Smooth muscle cell (in vitro differentiated cells): ENCODE measurements around the gene ZBTB20. TPM values are rescaled to one million over a fixed set of nuclear protein-coding genes. Genes with fewer than 3 reads are reported as not detected.

Source experiments
- DNase-seq: peaks from one replicate; lab custom pipeline; 2025; ENCODE audit not compliant: unreplicated experiment; lab: John Stamatoyannopoulos, UW
- H2AFZ ChIP-seq: fragments of 200-600 bp; sonication (generic); 2 replicates; pipeline ENCODE4 v1.6.0; 2016; ENCODE audit warnings: antibody characterized with exemption, low read depth, mild to moderate bottlenecking
- H3F3A ChIP-seq: fragments of 200-600 bp; sonication (generic); 2 replicates; pipeline ENCODE4 v1.6.0; 2017; ENCODE audit warnings: antibody characterized with exemption, low read depth
- H3K27ac ChIP-seq: fragments of 200-600 bp; sonication (generic); 2 replicates; pipeline ENCODE4 v1.5.1; 2016; ENCODE audit warnings: low read depth, mild to moderate bottlenecking
- H3K27me3 ChIP-seq: fragments of 200-600 bp; sonication (generic); 2 replicates; pipeline ENCODE4 v1.6.1; 2016; ENCODE audit warnings: low read depth, mild to moderate bottlenecking
- H3K36me3 ChIP-seq: fragments of 200-600 bp; sonication (generic); 2 replicates; pipeline ENCODE4 v1.5.1; 2016; ENCODE audit warnings: low read depth
- H3K4me1 ChIP-seq: fragments of 200-600 bp; sonication (generic); 2 replicates; pipeline ENCODE4 v1.5.1; 2016; ENCODE audit warnings: low read depth
- H3K4me2 ChIP-seq: fragments of 200-600 bp; sonication (generic); 2 replicates; pipeline ENCODE4 v1.6.0; 2016; ENCODE audit warnings: mild to moderate bottlenecking
- H3K4me3 ChIP-seq: fragments of 200-600 bp; sonication (generic); 2 replicates; pipeline ENCODE4 v1.5.1; 2016; ENCODE audit warnings: mild to moderate bottlenecking
- H3K79me2 ChIP-seq: fragments of 200-600 bp; sonication (generic); 2 replicates; pipeline ENCODE4 v1.6.0; 2016; ENCODE audit warnings: low read depth, mild to moderate bottlenecking
- H3K9ac ChIP-seq: fragments of 200-600 bp; sonication (generic); 2 replicates; pipeline ENCODE4 v1.6.0; 2016; ENCODE audit warnings: low read depth
- H3K9me3 ChIP-seq: fragments of 200-600 bp; sonication (generic); replicated peaks from 2 replicates; pipeline ENCODE4 v1.5.1; 2016; ENCODE audit warnings: low read depth
- H4K20me1 ChIP-seq: fragments of 200-600 bp; sonication (generic); 2 replicates; pipeline ENCODE4 v1.6.0; 2016; ENCODE audit warnings: low read depth
- CTCF ChIP-seq: fragments of 200-600 bp; sonication (generic); IDR thresholded peaks from 2 replicates; pipeline ENCODE4 v1.5.1; 2017; ENCODE audit warnings: borderline replicate concordance, mild to moderate bottlenecking, antibody characterized with exemption; ENCODE audit not compliant: insufficient read depth, poor library complexity, severe bottlenecking
- WGBS: methylation state at CpG from one replicate; pipeline ENCODE4 v1.1.7; 2016; ENCODE audit warnings: low lambda C conversion rate; 5-methylcytosine and 5-hydroxymethylcytosine counted together
- polyA plus RNA-seq: library from polyadenylated mRNA; unstranded; fragments of >200 nt; fragmentation: Nextera tagmentation; extraction: Ambion mirVana; gene quantifications from 2 replicates; pipeline ENCODE4 v1.2.1, GENCODE V29; 2016
- total RNA-seq: library from RNA; depleted of rRNA; stranded (reverse); fragments of >200 nt; gene quantifications from 2 replicates; pipeline ENCODE4 v1.2.3, GENCODE V29; 2014

The ZBTB20 gene
- total and polyA plus RNA-seq, 2 experiments from 2014 or later, result 4.9 to 6.8 TPM

DNA sequence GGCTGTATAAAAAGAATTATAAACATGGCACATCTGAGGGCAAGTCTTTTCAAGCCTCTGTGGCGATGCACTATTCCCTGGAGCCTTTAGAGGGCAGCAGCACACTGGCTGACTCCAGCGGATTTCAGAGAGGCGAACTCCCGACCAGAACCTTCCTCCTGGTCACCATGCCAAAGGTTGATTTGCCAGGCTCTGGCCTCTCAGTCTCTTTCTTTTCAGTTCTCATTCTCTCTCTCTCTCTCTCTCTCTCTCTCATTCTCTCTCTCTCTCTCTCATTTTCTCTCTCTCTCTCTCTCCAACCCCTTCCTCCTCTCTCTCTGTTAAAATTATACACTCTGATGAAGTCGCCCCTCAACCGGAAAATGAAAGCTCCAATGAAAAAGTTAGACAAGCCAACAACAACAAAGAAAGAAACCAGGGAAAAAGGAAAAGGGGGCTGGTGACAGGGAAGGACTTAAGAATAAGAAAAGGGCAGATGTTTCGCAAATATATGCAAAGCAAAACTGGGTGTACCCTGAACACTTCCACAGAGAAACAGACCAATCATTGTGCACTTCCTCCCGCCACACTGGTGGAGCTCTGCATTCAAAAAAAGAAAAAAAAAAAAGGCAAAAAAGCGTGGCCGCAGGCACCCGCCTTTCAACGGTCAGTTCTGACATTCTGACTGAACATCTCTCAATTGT lies 763.1 kb downstream of the ZBTB20 start:
- peak overlapping the region; percentile 64 for H3K4me2 ChIP-seq
- no peak overlapping the region for H3K9ac ChIP-seq
- H3K4me1 ChIP-seq, result peaks cover 11% of the 10 kb centered on the region
- H3K4me3 ChIP-seq, result no peak overlapping the region
- no peaks in the 10 kb centered on the region for H3K79me2 ChIP-seq
- peak; percentile 86 for TF ChIP-seq CTCF
- peak overlapping the region; percentile 5 for H3K27ac ChIP-seq
- H3K36me3 ChIP-seq, result no peaks in the 10 kb centered on the region
- H2AFZ ChIP-seq, result peak overlapping the region; percentile 84
- no peaks in the 10 kb centered on the region for H3K27me3 ChIP-seq
- 60% methylated on average over 12 of the region's 12 CpGs for WGBS
- no peaks in the 10 kb centered on the region for H4K20me1 ChIP-seq
- no peaks in the 10 kb centered on the region for H3K9me3 ChIP-seq
- peak; percentile 8 for DNase-seq
- H3F3A ChIP-seq, result peaks cover 8% of the 10 kb centered on the region

GRCh38 chr3:114380233-114380651 lies 766.8 kb downstream of the ZBTB20 start:
- Histone ChIP-seq H3K79me2 (no peaks in the 10 kb centered on the region), H3F3A (peaks cover 8% of the 10 kb centered on the region), H3K27me3 (no peaks in the 10 kb centered on the region), H3K9ac (no peak overlapping the region), H3K4me2 (peak overlapping the region; percentile 47), H2AFZ (peak overlapping the region; percentile 52), H3K27ac (peak overlapping the region; percentile 70), H4K20me1 (no peaks in the 10 kb centered on the region), H3K9me3 (no peaks in the 10 kb centered on the region), H3K36me3 (no peaks in the 10 kb centered on the region), H3K4me3 (no peak overlapping the region), H3K4me1 (peaks cover 11% of the 10 kb centered on the region)
- WGBS, result 14% methylated on average over 4 of the region's 4 CpGs
- no peak for TF ChIP-seq CTCF
- peak; percentile 4 for DNase-seq

DNA sequence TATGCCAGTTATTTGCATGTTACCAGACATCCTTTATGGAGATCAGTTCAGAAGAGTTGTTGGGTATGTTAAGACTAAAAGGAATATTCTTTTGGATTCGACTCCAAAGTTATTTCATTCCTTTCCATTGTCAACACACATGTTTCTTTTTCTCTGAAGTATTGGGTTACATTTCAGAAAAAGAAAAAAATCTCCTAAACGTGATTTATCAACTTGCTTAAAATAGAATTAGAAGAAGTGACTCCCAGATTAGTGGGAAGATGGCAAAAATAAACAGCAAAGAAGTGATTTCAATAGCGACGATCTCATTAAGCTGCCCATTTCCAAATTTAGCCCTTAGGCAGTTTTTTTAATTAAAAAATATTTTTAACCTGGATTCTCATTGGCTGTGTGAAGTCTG lies 767.8 kb downstream of the ZBTB20 start:
- H3K4me1 ChIP-seq, result peaks cover 11% of the 10 kb centered on the region
- no peak overlapping the region for H3K9ac ChIP-seq
- H3K9me3 ChIP-seq, result no peaks in the 10 kb centered on the region
- H3K79me2 ChIP-seq, result no peaks in the 10 kb centered on the region
- H4K20me1 ChIP-seq, result no peaks in the 10 kb centered on the region
- DNase-seq, result no peak
- no peaks in the 10 kb centered on the region for H3K36me3 ChIP-seq
- no peak for TF ChIP-seq CTCF
- H3K27me3 ChIP-seq, result no peaks in the 10 kb centered on the region
- H3K4me2 ChIP-seq, result no peak overlapping the region
- peaks cover 8% of the 10 kb centered on the region for H3F3A ChIP-seq
- H3K27ac ChIP-seq, result peak overlapping the region; percentile 70
- H2AFZ ChIP-seq, result no peak overlapping the region
- H3K4me3 ChIP-seq, result no peak overlapping the region
- WGBS, result 59% methylated on average over 4 of the region's 4 CpGs

- DNase-seq, result no peak
- H3K9me3 ChIP-seq, result no peaks in the 10 kb centered on the region
- no peaks in the 10 kb centered on the region for H3K27me3 ChIP-seq
- 96% methylated on average over 5 of the region's 5 CpGs for WGBS
- peaks cover 11% of the 10 kb centered on the region for H3K4me1 ChIP-seq
- H3F3A ChIP-seq, result peaks cover 8% of the 10 kb centered on the region
- H3K9ac ChIP-seq, result no peak overlapping the region
- no peak overlapping the region for H2AFZ ChIP-seq
- H3K4me3 ChIP-seq, result no peak overlapping the region
- H3K36me3 ChIP-seq, result no peaks in the 10 kb centered on the region
- no peaks in the 10 kb centered on the region for H4K20me1 ChIP-seq
- H3K27ac ChIP-seq, result no peak overlapping the region
- no peak for TF ChIP-seq CTCF
- H3K79me2 ChIP-seq, result no peaks in the 10 kb centered on the region
- H3K4me2 ChIP-seq, result no peak overlapping the region
Measured at GRCh38 chr3:114378760-114379159, 768.3 kb downstream of the ZBTB20 start.
